H9 (cell line): ENCODE data around the gene STT3B. TPM values are rescaled to one million over a fixed set of nuclear protein-coding genes. Genes with fewer than 3 reads are reported as not detected.

Experiments
- DNase-seq: peaks from one replicate; pipeline ENCODE4 v3.0.0-alpha.2; 2017
- H2AFZ ChIP-seq: one replicate; pipeline ENCODE4 v1.6.1; 2013; ENCODE audit warnings: mild to moderate bottlenecking, low read length, control low read depth, moderate library complexity
- H2AK5ac ChIP-seq: 2 replicates; pipeline ENCODE4 v1.6.1; 2013; ENCODE audit warnings: low read length, control low read depth, mixed read lengths; ENCODE audit not compliant: insufficient read length
- H2BK120ac ChIP-seq: one replicate; pipeline ENCODE4 v1.6.1; 2013; ENCODE audit warnings: low read depth, mild to moderate bottlenecking, low read length, control low read depth, inconsistent platforms; ENCODE audit not compliant: poor library complexity, severe bottlenecking
- H2BK12ac ChIP-seq: 2 replicates; pipeline ENCODE4 v1.6.1; 2013; ENCODE audit warnings: low read length, control low read depth, mixed read lengths, low read depth; ENCODE audit not compliant: insufficient read length
- H2BK15ac ChIP-seq: 2 replicates; pipeline ENCODE4 v1.6.1; 2013; ENCODE audit warnings: low read depth, low read length, control low read depth
- H2BK20ac ChIP-seq: one replicate; pipeline ENCODE4 v1.6.1; 2013; ENCODE audit warnings: low read depth, mild to moderate bottlenecking, low read length, control low read depth, inconsistent platforms; ENCODE audit not compliant: poor library complexity, severe bottlenecking
- H2BK5ac ChIP-seq: 2 replicates; pipeline ENCODE4 v1.6.1; 2013; ENCODE audit warnings: low read length, control low read depth, mixed read lengths; ENCODE audit not compliant: insufficient read length
- H3K14ac ChIP-seq: 2 replicates; pipeline ENCODE4 v1.6.1; 2013; ENCODE audit warnings: low read length, control low read depth; ENCODE audit not compliant: insufficient read depth
- H3K18ac ChIP-seq: 2 replicates; pipeline ENCODE4 v1.6.1; 2013; ENCODE audit warnings: low read depth, mild to moderate bottlenecking, mixed read lengths, low read length, control low read depth; ENCODE audit not compliant: insufficient read length
- H3K23ac ChIP-seq: 2 replicates; pipeline ENCODE4 v1.6.1; 2013; ENCODE audit warnings: low read length, control low read depth, mixed read lengths, low read depth; ENCODE audit not compliant: insufficient read length
- H3K23me2 ChIP-seq: 2 replicates; pipeline ENCODE4 v1.6.1; 2013; ENCODE audit warnings: low read depth, mild to moderate bottlenecking, mixed read lengths, low read length, control low read depth; ENCODE audit not compliant: insufficient read length, poor library complexity, severe bottlenecking
- H3K27ac ChIP-seq: 2 replicates; pipeline ENCODE4 v1.5.1; 2013; ENCODE audit warnings: low read length, control low read depth, mixed read lengths, low read depth; ENCODE audit not compliant: insufficient read length
- H3K27me3 ChIP-seq: 2 replicates; pipeline ENCODE4 v1.6.1; 2013; ENCODE audit warnings: low read length, control low read depth, inconsistent platforms; ENCODE audit not compliant: insufficient read depth
- H3K4ac ChIP-seq: 2 replicates; pipeline ENCODE4 v1.6.1; 2013; ENCODE audit warnings: low read depth, mild to moderate bottlenecking, control low read depth, inconsistent platforms, low read length, moderate library complexity
- H3K4me1 ChIP-seq: 2 replicates; pipeline ENCODE4 v1.6.1; 2013; ENCODE audit warnings: low read length, control low read depth, inconsistent platforms; ENCODE audit not compliant: insufficient read depth
- H3K4me2 ChIP-seq: 2 replicates; pipeline ENCODE4 v1.6.1; 2013; ENCODE audit warnings: low read length, control low read depth, mixed read lengths; ENCODE audit not compliant: insufficient read length, insufficient read depth
- H3K56ac ChIP-seq: 2 replicates; pipeline ENCODE4 v1.6.1; 2013; ENCODE audit warnings: low read depth, mild to moderate bottlenecking, mixed read lengths, low read length, control low read depth; ENCODE audit not compliant: insufficient read length
- H3K79me1 ChIP-seq: 2 replicates; pipeline ENCODE4 v1.6.1; 2013; ENCODE audit warnings: low read depth, mild to moderate bottlenecking, moderate library complexity, low read length, control low read depth, inconsistent platforms; ENCODE audit not compliant: insufficient read depth, poor library complexity, severe bottlenecking
- H3K79me2 ChIP-seq: 2 replicates; pipeline ENCODE4 v1.6.1; 2013; ENCODE audit warnings: low read length, control low read depth, inconsistent platforms; ENCODE audit not compliant: insufficient read depth
- H3K9ac ChIP-seq: 2 replicates; pipeline ENCODE4 v1.6.1; 2013; ENCODE audit warnings: low read length, control low read depth, mixed read lengths; ENCODE audit not compliant: insufficient read length; ENCODE audit errors: extremely low read depth
- H3K9me3 ChIP-seq: one replicate; pipeline ENCODE4 v1.6.1; 2013; ENCODE audit warnings: low read depth, low read length, inconsistent platforms; ENCODE audit not compliant: control insufficient read depth
- H3T11ph ChIP-seq: one replicate; pipeline ENCODE4 v1.6.1; 2013; ENCODE audit warnings: mild to moderate bottlenecking, low read length, control low read depth, inconsistent platforms
- H4K20me1 ChIP-seq: one replicate; pipeline ENCODE4 v1.6.1; 2013; ENCODE audit not compliant: control insufficient read depth, insufficient read length, insufficient read depth
- H4K5ac ChIP-seq: 2 replicates; pipeline ENCODE4 v1.6.1; 2013; ENCODE audit warnings: low read depth, mild to moderate bottlenecking, mixed read lengths, low read length, control low read depth; ENCODE audit not compliant: insufficient read length
- H4K8ac ChIP-seq: replicated peaks from 2 replicates; pipeline ENCODE4 v1.6.1; 2013; ENCODE audit warnings: low read length, control low read depth, mixed read lengths, low read depth; ENCODE audit not compliant: insufficient read length
- H4K91ac ChIP-seq: 2 replicates; pipeline ENCODE4 v1.6.1; 2013; ENCODE audit warnings: low read depth, mild to moderate bottlenecking, moderate library complexity, mixed read lengths, low read length, control low read depth; ENCODE audit not compliant: insufficient read length
- H3K27ac Mint-ChIP-seq, 3 experiments: 2 replicates in 2 of 3; 3 replicates in 1 of 3; pipeline ENCODE4 v1.8.0; 2020 to 2021; ENCODE audit warnings: mixed read lengths in 3 of 3, mild to moderate bottlenecking in 1 of 3, moderate library complexity in 1 of 3
- H3K27me3 Mint-ChIP-seq: 2 replicates; pipeline ENCODE4 v1.8.0; 2021; ENCODE audit warnings: low read depth, mild to moderate bottlenecking, moderate library complexity, mixed read lengths
- H3K36me3 Mint-ChIP-seq, 3 experiments: 2 replicates in 2 of 3; 3 replicates in 1 of 3; pipeline ENCODE4 v1.8.0; 2020 to 2021; ENCODE audit warnings: low read depth in 3 of 3, mixed read lengths in 3 of 3; ENCODE audit not compliant: insufficient read depth in 1 of 3
- H3K4me1 Mint-ChIP-seq, 2 experiments: 2 replicates each; pipeline ENCODE4 v1.8.0; 2020; ENCODE audit warnings: mixed read lengths in 2 of 2
- H3K4me3 Mint-ChIP-seq, 2 experiments: 2 replicates in 1 of 2; 3 replicates in 1 of 2; pipeline ENCODE4 v1.8.0; 2020 to 2021; ENCODE audit warnings: mild to moderate bottlenecking in 2 of 2, mixed read lengths in 2 of 2, moderate library complexity in 1 of 2
- H3K9me3 Mint-ChIP-seq, 2 experiments: 2 replicates in 1 of 2; 3 replicates in 1 of 2; pipeline ENCODE4 v1.8.0; 2020; ENCODE audit warnings: mild to moderate bottlenecking in 2 of 2, mixed read lengths in 2 of 2, moderate library complexity in 1 of 2
- CTCF ChIP-seq: fragments of 200-600 bp; sonication (generic); conservative IDR thresholded peaks from 3 replicates; pipeline ENCODE4 v1.8.0; 2021; ENCODE audit warnings: antibody characterized with exemption, mild to moderate bottlenecking
- WGBS: extraction: QIAGEN DNeasy Blood & Tissue Kit; methylation state at CpG from one replicate; pipeline ENCODE4 v1.1.7; 2013; ENCODE audit warnings: missing lambda C conversion rate, low lambda C conversion rate, mixed read lengths; ENCODE audit not compliant: insufficient read length; ENCODE audit errors: extremely low coverage; 5-methylcytosine and 5-hydroxymethylcytosine counted together
- total RNA-seq: library from RNA; stranded (reverse); gene quantifications from 2 replicates; pipeline ENCODE4 v1.2.1, GENCODE V29; 2021

The STT3B gene
- total RNA-seq, 1 experiment from 2014 or later: 79.9 TPM

GRCh38 chr3:31483776-31484175 lies 48.9 kb upstream of the STT3B start:
- Histone ChIP-seq H2AK5ac (no peak overlapping the region), H3K23me2 (no peaks in the 10 kb centered on the region), H3K27me3 (no peaks in the 10 kb centered on the region), H4K20me1 (no peaks in the 10 kb centered on the region), H3K14ac (no peak overlapping the region), H3K18ac (no peak overlapping the region), H3T11ph (no peak overlapping the region), H3K79me2 (no peaks in the 10 kb centered on the region), H3K4me2 (no peak overlapping the region), H3K9me3 (no peaks in the 10 kb centered on the region), H2BK20ac (no peak overlapping the region), H2BK12ac (no peak overlapping the region), H3K56ac (no peak overlapping the region), H2BK120ac (no peak overlapping the region), H3K4me1 (no peaks in the 10 kb centered on the region), H4K91ac (no peak overlapping the region), H3K23ac (no peak overlapping the region), H3K4ac (no peak overlapping the region), H3K9ac (no peak overlapping the region), H2BK15ac (no peak overlapping the region), H3K27ac (no peak overlapping the region), H3K79me1 (no peaks in the 10 kb centered on the region), H4K8ac (no peak overlapping the region), H4K5ac (no peak overlapping the region), H2BK5ac (no peak overlapping the region), H2AFZ (no peak overlapping the region)
- Mint-ChIP-seq H3K4me3 (no peak overlapping the region), H3K9me3 (peaks cover 6 to 7% of the 10 kb centered on the region in 2 experiments; a peak in 3 of 5 replicates), H3K27me3 (peaks cover 2% of the 10 kb centered on the region), H3K36me3 (peaks cover 0 to 2% (median 0%) of the 10 kb centered on the region in 3 experiments; a peak in 1 of 7 replicates), H3K27ac (no peak overlapping the region), H3K4me1 (peaks cover 8 to 11% of the 10 kb centered on the region in 2 experiments)
- WGBS: no CpG with 5 or more reads among the region's 1 CpG
- no peak for TF ChIP-seq CTCF
- DNase-seq: no peak
